ENCODE results near the gene NETO1.

The NETO1 gene

DNA sequence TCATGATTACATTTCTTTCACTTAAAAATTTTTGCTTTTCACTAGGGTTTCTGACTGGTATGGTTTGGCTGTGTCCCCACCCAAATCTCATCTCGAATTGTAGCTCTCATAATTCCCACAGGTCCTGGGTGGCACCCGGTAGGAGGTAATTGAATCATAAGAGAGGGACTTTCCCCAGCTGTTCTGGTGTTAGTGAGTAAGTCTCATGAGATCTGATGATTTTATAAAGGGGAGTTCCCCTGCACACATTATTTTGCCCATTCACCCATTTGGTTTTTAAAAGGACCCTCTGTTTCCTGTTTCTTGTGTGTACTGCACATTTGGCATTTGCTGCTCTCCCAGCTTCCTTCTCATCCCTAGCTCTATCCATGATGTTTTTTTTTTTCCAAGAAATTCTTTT is 27.8 kb upstream of the NETO1 start:
- in situ Hi-C loops (cut with MboI; ENCODE audit: low pct_unique_long_range_greater_than_20kb, low sequenced_read_pairs, unreplicated experiment), result no loop called here
- no peak for DNase-seq (ENCODE audit: low spot score)
- no peak for TF ChIP-seq CTCF (IDR thresholded peaks at IDR 0.05; ENCODE audit: extremely low read depth, insufficient read depth, missing control alignments)

- in situ Hi-C loops (cut with MboI; ENCODE audit: low pct_unique_long_range_greater_than_20kb, low sequenced_read_pairs, unreplicated experiment), result no loop called here
- TF ChIP-seq CTCF (IDR thresholded peaks at IDR 0.05; ENCODE audit: extremely low read depth, insufficient read depth, missing control alignments), result no peak
- no peak for DNase-seq (ENCODE audit: low spot score)
Measured at GRCh38 chr18:72878561-72878960, 10.8 kb upstream of the NETO1 start.

GRCh38 chr18:72878143-72878542 is 10.4 kb upstream of the NETO1 start:
- no peak for TF ChIP-seq CTCF (IDR thresholded peaks at IDR 0.05; ENCODE audit: extremely low read depth, insufficient read depth, missing control alignments)
- in situ Hi-C loops (cut with MboI; ENCODE audit: low pct_unique_long_range_greater_than_20kb, low sequenced_read_pairs, unreplicated experiment), result no loop called here
- DNase-seq (ENCODE audit: low spot score), result no peak

GRCh38 chr18:72871091-72871490 is 3.3 kb upstream of the NETO1 start:
- in situ Hi-C loops (cut with MboI; ENCODE audit: low pct_unique_long_range_greater_than_20kb, low sequenced_read_pairs, unreplicated experiment), result no loop called here
- TF ChIP-seq CTCF (IDR thresholded peaks at IDR 0.05; ENCODE audit: extremely low read depth, insufficient read depth, missing control alignments), result no peak
- DNase-seq (ENCODE audit: low spot score), result no peak

DNA sequence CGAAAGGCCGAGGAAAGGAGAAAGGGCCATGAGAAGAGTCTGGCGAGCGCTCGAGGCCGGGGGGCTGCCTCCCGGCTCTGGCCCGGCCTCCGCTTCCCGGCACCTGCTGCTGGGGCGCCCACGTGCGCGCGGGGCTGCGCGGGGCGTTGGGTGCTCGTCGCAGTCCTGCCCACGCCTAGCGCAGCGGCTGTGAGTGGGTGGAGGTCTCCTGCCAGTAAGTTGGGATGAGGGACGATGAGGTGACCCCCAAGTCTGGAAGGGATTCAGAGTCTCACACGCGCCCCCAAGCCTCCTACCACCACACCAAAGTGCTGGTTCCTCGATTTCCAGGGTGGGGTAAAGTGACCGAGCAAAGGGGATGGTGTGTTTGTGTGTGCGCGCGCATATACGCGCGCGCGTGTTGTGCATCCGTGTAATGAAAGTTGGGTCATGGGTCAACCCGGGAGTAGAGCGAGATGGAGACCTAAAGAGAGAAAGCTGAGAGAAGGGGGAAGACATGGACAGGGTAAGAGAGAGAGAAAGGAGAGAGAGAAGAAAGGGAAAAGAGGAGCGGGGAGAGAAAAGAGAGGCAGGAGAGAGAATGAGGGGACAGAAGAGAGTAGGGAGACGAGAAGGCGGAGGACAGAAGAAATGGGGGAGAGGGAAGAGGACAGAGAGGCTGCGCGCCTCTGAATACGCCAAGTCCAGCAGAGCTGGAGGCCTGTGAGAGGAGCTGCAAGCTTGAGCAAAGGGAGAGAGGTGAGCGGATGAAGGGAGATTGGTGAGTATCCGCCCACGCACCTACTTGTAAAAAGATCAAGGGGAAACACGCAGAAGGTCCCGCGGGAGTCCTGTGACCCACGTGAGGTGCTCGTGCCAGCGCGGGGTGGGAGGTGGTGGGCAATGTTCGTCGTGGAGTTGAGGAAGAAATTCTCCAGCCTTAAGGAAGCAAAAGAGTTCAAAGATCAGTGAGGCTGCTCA is 1.7 kb upstream of the NETO1 start:
- DNase-seq (ENCODE audit: low spot score), result no peak
- no peak for TF ChIP-seq CTCF (IDR thresholded peaks at IDR 0.05; ENCODE audit: extremely low read depth, insufficient read depth, missing control alignments)
- in situ Hi-C loops (cut with MboI; ENCODE audit: low pct_unique_long_range_greater_than_20kb, low sequenced_read_pairs, unreplicated experiment), result no loop called here

- TF ChIP-seq CTCF (IDR thresholded peaks at IDR 0.05; ENCODE audit: extremely low read depth, insufficient read depth, missing control alignments), result no peak
- peak; percentile 29 for DNase-seq (ENCODE audit: low spot score)
- in situ Hi-C loops (cut with MboI; ENCODE audit: low pct_unique_long_range_greater_than_20kb, low sequenced_read_pairs, unreplicated experiment), result no loop called here
Measured at GRCh38 chr18:72868585-72869225, 918 bp upstream of the NETO1 start.

Measured in GM13977 (cell line).